ENCODE results near the gene DHRSX.
"Not testable (repeated sequence)": the region's sequence is repeated elsewhere in the genome, so short reads cannot be mapped to it uniquely, and the experiment has no call there.

DHRSX gene

DNA sequence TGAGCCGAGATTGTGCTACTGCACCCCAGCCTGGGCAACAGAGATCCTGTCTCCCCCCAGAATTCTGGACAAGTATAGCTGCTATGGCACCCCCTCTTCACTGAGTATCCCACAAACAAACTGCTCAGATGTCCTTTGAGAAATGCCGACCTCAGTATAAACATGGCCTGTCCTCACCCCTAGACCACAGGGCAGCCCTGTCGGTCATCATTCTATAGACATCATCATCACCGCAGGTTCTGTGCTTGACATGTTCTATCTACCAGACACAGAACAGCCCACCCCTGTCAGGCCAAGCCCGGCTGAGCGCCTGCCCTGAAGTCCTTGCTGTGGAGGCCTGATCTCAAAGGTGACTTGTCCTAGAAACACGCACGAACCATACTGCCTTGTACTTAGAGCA, 232.9 kb downstream of the DHRSX start:
- Histone ChIP-seq H3K4me3 (IDR thresholded peaks at IDR 0.05; ENCODE audit: insufficient read depth, low read depth, low read length) (no peak overlapping the region), H3K4me2 (no peak overlapping the region), H3K9ac (no peak overlapping the region), H4K20me1 (ENCODE audit: insufficient read depth) (no peaks in the 10 kb centered on the region), H2AFZ (ENCODE audit: low read depth) (no peak overlapping the region), H3K27me3 (ENCODE audit: insufficient read depth, low read depth) (no peaks in the 10 kb centered on the region), H3K27ac (no peak overlapping the region), H3K4me1 (ENCODE audit: low read depth, poor library complexity, severe bottlenecking) (no peaks in the 10 kb centered on the region), H3K36me3 (ENCODE audit: insufficient read depth) (no peaks in the 10 kb centered on the region), H3K79me2 (ENCODE audit: insufficient read depth, low read depth) (no peaks in the 10 kb centered on the region)
- TF ChIP-seq, protein P1, sequence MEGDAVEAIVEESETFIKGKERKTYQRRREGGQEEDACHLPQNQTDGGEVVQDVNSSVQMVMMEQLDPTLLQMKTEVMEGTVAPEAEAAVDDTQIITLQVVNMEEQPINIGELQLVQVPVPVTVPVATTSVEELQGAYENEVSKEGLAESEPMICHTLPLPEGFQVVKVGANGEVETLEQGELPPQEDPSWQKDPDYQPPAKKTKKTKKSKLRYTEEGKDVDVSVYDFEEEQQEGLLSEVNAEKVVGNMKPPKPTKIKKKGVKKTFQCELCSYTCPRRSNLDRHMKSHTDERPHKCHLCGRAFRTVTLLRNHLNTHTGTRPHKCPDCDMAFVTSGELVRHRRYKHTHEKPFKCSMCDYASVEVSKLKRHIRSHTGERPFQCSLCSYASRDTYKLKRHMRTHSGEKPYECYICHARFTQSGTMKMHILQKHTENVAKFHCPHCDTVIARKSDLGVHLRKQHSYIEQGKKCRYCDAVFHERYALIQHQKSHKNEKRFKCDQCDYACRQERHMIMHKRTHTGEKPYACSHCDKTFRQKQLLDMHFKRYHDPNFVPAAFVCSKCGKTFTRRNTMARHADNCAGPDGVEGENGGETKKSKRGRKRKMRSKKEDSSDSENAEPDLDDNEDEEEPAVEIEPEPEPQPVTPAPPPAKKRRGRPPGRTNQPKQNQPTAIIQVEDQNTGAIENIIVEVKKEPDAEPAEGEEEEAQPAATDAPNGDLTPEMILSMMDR (conservative IDR thresholded peaks at IDR 0.05; ENCODE audit: low read depth, low read length) = no peak

DNA sequence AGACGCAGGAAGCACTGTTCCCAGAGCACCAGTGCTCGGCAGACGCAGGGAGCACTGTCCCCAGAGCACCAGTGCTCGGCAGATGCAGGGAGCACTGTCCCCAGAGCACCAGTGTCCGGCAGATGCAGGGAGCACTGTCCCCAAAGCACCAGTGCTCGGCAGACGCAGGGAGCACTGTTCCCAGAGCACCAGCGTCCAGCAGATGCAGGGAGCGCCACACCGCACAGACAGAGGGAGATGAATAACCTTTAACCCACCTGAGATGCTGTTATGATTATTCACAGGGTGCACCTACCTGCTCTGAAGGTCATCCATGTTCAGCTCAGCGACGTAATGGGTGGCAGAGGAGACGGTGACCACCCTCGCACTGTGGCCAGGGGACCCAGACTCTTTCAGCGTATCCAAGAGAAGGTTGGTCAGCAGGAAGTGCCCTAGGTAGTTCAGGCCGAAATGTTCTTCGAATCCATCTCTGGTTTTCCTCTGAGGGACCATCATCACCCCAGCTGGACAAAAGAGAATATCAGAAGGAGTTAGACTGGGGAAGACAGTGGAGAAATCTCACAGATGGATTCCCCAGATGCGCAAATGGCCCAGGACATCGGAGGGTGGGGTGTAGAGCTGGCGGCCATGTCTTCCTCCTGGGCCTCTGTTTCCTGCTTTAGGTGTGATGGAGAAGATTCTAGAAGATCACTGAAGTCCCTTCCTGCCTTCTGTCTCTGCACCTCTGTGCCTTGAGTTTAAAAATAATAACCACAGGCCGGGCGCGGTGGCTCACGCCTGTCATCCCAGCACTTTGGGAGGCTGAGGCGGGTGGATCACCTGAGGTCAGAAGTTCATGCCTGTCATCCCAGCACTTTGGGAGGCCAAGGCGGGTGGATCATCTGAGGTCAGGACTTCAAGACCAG, 234.1 kb downstream of the DHRSX start:
- no peaks in the 10 kb centered on the region for H3K4me1 ChIP-seq (ENCODE audit: low read depth, poor library complexity, severe bottlenecking)
- H3K27me3 ChIP-seq (ENCODE audit: insufficient read depth, low read depth) = no peaks in the 10 kb centered on the region
- H3K9ac ChIP-seq = no peak overlapping the region
- H3K4me3 ChIP-seq (IDR thresholded peaks at IDR 0.05; ENCODE audit: insufficient read depth, low read depth, low read length) = no peak overlapping the region
- no peaks in the 10 kb centered on the region for H3K36me3 ChIP-seq (ENCODE audit: insufficient read depth)
- H3K4me2 ChIP-seq = no peak overlapping the region
- H4K20me1 ChIP-seq (ENCODE audit: insufficient read depth) = no peaks in the 10 kb centered on the region
- TF ChIP-seq, protein P1 (conservative IDR thresholded peaks at IDR 0.05; ENCODE audit: low read depth, low read length) = no peak
- no peaks in the 10 kb centered on the region for H3K79me2 ChIP-seq (ENCODE audit: insufficient read depth, low read depth)
- H3K27ac ChIP-seq = no peak overlapping the region
- no peak overlapping the region for H2AFZ ChIP-seq (ENCODE audit: low read depth)

DNA sequence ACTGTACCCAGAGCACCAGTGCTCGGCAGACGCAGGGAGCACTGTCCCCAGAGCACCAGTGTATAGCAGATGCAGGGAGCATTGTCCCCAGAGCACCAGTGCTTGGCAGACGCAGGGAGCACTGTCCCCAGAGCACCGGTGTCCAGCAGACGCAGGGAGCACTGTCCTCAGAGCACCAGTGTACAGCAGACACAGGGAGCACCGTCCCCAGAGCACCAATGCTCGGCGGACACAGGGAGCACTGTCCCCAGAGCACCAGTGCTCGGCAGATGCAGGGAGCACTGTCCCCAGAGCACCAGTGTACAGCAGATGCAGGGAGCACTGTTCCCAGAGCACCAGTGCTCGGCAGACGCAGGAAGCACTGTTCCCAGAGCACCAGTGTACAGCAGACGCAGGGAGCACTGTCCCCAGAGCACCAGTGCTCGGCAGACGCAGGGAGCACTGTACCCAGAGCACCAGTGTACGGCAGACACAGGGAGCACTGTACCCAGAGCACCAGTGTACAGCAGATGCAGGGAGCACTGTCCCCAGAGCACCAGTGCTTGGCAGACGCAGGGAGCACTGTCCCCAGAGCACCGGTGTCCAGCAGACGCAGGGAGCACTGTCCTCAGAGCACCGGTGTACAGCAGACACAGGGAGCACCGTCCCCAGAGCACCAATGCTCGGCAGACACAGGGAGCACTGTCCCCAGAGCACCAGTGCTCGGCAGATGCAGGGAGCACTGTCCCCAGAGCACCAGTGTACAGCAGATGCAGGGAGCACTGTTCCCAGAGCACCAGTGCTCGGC, 234.9 kb downstream of the DHRSX start:
- H3K9ac ChIP-seq; H3K4me1 ChIP-seq (ENCODE audit: low read depth, poor library complexity, severe bottlenecking); H2AFZ ChIP-seq (ENCODE audit: low read depth); H3K27me3 ChIP-seq (ENCODE audit: insufficient read depth, low read depth); H4K20me1 ChIP-seq (ENCODE audit: insufficient read depth); H3K27ac ChIP-seq; H3K4me2 ChIP-seq; H3K4me3 ChIP-seq (IDR thresholded peaks at IDR 0.05; ENCODE audit: insufficient read depth, low read depth, low read length); H3K79me2 ChIP-seq (ENCODE audit: insufficient read depth, low read depth); H3K36me3 ChIP-seq (ENCODE audit: insufficient read depth): not testable (repeated sequence)

DNA sequence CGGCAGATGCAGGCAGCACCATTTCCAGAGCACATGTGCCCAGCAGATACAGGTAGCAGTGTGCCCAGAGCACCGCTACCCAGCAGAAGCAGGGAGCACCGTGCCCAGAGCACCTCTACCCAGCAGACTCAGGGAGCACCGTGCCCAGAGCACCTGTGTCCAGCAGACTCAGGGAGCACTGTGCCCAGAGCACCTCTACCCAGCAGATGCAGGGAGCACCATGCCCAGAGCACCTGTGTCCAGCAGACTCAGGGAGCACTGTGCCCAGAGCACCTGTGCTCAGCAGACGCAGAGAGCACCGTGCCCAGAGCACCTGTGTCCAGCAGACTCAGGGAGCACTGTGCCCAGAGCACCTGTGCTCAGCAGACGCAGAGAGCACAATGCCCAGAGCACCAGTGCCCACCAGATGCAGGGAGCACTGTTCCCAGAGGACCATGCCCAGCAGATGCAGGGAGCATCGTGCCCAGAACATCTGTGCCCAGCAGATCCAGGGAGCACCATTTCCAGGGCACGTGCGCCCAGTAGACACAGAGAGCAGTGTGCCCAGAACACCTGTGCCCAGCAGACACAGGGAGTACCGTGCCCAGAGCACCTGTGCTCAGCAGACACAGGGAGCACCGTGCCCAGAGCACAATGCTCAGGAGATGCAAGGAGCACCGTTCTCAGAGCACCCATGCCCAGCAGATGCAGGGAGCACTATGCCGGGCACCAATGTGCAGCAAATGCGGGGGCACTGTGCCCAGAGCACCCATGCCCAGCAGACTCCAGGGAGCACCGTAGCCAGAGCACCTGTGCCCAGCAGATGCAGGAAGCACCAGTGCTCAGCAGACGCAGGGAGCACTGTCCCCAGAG, 236.4 kb downstream of the DHRSX start:
- Histone ChIP-seq H2AFZ (ENCODE audit: low read depth) (no peak overlapping the region), H3K27me3 (ENCODE audit: insufficient read depth, low read depth) (no peaks in the 10 kb centered on the region), H3K79me2 (ENCODE audit: insufficient read depth, low read depth) (no peaks in the 10 kb centered on the region), H3K36me3 (ENCODE audit: insufficient read depth) (no peaks in the 10 kb centered on the region), H4K20me1 (ENCODE audit: insufficient read depth) (no peaks in the 10 kb centered on the region), H3K27ac (no peak overlapping the region), H3K9ac (no peak overlapping the region), H3K4me1 (ENCODE audit: low read depth, poor library complexity, severe bottlenecking) (no peaks in the 10 kb centered on the region), H3K4me3 (IDR thresholded peaks at IDR 0.05; ENCODE audit: insufficient read depth, low read depth, low read length) (no peak overlapping the region), H3K4me2 (no peak overlapping the region)
- TF ChIP-seq, protein P1 (conservative IDR thresholded peaks at IDR 0.05; ENCODE audit: low read depth, low read length) = no peak
